GM18519 (cell line): ENCODE results near the gene BUB3.

Source experiments
- ATAC-seq: cut with Tn5 transposase; IDR thresholded peaks from one replicate; pipeline ENCODE4 v1.9.1; 2021; ENCODE audit warnings: mild to moderate bottlenecking, moderate library complexity; ENCODE audit not compliant: unreplicated experiment, low FRiP score

The BUB3 gene

DNA sequence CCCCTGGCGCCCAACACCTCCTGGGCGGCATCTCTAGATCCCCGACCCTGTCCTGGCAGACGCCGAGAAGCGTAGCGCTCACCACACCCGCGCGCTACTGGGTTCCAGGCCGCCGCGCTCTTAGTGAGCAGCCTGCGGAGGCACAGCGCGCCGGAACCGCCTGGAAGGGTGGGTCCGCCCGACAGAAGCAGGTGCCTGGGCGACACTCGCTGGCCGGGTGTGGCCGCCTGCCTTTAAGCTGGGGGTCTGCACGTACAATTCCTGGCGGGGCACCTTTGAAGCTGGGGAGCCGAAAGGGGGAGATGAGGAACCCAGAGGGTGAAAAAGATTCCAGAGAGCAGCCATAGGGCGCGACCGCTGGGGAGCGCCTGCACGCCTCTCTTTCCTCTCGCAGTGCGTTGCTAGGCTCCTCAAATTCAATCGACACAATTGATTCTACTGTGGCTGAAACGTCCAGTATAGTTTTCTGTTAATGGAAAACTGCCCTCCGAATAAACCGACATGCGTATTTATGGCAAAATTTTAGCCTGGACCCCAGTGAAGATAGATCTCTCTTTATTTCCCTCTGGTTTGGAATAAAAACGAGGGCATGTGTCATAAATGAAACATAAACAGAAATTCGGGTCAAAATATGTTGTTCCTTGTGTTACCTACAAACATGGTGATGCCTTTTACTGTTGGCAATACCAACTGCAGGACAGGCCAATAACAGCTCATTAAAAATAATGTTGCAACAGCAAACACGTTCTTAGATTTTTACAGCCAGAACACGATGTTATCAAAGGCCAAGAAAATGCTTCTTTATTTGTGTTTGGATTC is 13.8 kb upstream of the BUB3 start:
- ATAC-seq, result no peak

DNA sequence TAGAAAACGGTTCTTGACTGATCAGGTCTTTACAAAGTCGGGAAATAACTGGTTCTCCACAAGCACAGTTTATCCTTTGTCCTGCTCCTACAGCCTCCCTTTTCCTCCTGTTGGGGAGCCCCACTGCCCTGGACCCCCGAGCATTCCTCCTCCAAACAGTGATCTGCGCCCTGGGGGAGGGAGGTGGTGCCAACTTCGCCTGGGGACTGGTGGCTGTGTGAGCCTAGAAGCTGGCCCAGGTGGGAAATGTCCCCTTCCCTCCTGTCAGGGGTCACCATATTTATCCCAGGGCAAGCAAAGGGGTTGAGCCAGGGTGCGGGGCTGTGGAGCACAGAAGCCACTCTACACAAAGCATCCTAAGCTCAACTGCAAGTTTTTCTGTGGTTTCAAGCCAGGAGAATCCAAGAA is 13.2 kb upstream of the BUB3 start:
- no peak for ATAC-seq

DNA sequence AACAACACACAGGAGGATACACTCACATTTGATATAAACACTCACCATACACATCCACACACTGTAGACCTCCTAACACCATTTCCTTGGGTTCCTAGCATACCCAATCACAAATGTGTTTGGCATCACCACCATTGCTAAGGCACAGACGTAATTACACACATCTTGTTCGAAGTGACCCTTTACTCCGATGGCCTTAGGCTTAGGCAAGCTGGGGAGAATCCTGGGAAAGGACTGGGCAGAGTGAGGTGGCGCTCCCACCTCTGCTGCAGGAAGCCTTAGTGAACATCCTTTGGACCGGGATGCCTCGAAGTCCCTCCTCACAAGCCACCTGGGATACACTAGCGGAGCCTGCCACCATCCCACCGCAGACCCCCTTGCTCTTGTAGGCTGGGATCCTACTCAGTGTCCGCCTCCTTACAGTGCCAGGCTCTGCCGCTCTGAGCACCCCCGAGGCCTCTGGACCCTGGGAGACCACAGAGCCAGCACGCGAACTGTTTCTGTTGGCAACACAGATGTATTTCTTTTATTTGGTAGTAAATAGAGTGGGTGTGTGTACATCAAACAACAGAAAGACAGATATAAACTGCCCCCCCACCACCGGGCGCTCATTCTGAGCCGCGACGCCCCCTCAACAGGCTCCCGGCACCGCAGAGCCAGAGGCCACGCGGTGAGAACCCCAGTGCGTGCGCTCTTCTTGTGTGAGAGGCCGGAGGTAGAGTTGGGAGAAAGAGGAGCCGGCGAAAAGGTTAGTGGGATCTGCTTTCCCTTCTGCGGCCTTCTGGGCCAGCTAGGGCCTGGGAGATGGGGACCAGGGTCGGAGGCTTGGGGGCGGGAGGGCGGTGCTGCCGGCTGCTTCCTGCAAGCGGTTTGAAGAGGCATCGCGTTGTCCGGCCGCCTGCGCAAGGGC is 12.2 kb upstream of the BUB3 start:
- ATAC-seq, result no peak

DNA sequence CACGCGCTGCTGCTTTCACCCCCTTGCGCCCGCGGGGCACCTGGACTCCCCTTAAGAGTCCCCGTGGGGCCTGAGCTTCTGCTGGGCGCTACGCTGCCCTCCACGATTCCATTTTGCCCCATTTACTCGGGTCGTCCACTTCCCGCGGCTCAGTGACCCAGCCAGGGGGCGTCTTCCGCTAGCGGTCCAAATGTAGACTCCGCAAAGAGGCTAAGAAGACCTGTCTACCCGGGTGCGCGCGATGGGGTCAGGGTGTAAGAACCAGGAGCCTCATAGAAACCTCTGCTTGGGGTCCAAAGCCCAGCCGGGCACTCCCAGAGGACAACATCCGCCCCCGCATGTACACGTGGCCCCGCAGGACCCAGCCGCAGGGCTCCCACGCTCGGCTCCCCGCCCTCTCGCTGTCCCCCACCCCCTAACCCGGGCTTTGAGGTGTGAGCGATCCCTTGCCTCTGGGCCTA is 11.5 kb upstream of the BUB3 start:
- no peak for ATAC-seq

DNA sequence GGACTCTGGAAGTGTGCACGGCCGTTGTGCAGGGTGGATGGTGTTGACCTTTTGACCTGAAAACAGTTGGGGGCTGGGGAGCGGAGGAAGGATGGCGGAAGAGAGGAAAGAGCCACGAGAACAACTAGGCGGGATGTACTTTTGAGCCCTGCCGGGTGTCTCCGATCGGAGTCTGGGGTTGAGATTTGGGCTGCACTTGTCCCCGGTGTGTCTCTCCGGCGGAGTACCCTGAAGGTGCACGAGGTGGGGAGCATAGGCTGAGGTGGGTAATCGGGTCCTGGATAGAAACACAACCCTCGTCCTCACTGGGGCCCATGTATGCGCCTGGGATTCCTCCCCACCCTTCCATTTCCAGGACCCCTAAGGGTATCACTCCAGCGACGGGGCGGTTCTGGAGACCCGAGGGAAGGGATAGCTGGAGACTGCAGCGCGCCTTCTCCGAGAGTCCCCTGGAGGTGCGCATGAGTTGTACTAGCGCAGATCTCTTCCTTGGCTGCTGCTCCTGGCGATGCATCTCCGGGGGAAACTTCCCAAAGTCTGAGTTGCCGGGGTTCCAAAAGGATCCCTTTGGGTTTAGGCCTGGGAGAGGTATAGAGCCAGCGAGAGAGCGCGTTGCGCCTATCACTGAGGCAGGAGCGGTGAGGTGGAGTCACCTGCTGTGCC is 10.9 kb upstream of the BUB3 start:
- no peak for ATAC-seq

DNA sequence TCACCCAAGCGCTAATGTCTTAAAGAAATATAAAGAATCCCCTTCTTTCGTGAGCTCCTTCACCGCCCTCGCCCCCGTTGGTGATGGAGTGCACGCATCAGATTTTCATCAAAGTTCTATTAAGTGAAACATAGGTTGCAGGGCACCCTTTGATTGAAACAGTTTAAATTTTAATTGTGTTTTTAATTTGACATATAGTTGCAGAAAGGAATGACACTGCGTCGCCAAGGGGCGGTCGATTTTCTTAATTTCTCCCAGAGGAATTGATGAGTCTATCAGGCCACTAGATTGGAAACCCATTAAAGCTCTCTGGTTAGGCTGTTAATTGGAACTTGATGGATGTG is 10.4 kb upstream of the BUB3 start:
- ATAC-seq, result no peak

DNA sequence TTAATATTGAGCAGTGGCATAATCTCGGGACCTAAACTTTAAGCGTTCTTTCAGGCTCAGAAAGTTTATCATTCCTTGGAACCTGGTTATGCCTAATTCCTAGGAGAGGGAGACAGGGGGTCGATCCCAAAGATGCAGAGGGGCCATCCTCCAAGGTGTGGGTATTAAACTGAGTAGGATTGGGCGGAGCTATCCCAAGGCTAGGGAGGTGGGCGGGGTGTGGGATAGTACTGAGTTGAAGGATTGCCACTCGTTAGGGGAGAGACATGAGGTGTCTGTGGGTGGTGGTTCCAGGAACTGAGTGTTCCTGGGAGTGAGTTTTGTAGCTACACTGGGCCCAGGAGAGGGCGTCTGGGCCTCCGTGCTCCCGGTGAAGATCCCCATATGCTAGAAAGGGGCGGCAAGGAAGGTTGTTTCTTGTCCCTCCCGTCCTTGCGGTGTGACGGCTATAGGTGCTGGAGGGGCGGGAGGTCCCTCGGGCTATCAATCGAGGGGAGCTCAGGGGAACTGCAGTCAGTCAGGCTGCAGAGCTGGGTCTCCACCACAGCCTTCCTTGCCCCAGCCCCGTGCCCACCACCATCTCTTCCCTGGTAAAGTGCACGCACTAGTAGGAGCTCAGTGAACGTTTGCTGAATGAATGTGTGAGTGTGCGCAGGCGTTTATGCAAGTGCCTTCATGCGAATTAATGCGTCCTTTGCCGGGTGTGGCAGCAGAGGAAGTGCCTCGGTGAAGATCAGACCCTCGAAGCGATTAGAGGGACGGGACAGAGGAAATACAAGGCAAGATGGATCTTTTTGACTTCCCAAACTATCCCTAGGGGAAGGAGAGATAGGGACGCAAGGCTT is 9.3 kb upstream of the BUB3 start:
- ATAC-seq, result no peak

DNA sequence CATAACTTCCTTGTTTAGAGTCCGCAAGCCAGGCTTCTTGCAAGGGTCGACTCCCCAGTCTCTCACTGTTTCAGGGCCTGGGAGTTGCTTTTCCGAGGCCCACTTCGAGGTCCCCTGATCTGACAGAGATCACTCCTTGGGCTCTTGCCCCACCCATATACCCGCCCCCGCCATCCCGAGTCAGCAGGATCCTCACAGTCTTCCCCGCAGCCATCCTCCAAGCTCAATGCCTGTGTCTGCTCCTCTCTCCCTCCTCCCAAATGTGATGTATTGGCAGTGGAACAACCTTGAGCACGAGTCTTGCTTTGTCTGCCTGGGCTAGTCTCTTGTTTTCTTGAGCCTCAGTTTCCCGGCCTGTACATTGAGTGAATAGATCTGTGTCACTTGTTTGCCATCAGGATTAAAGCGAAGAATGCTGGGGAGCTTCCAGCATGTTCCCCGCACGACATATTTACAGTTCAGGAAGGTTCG is 8.6 kb upstream of the BUB3 start:
- no peak for ATAC-seq

DNA sequence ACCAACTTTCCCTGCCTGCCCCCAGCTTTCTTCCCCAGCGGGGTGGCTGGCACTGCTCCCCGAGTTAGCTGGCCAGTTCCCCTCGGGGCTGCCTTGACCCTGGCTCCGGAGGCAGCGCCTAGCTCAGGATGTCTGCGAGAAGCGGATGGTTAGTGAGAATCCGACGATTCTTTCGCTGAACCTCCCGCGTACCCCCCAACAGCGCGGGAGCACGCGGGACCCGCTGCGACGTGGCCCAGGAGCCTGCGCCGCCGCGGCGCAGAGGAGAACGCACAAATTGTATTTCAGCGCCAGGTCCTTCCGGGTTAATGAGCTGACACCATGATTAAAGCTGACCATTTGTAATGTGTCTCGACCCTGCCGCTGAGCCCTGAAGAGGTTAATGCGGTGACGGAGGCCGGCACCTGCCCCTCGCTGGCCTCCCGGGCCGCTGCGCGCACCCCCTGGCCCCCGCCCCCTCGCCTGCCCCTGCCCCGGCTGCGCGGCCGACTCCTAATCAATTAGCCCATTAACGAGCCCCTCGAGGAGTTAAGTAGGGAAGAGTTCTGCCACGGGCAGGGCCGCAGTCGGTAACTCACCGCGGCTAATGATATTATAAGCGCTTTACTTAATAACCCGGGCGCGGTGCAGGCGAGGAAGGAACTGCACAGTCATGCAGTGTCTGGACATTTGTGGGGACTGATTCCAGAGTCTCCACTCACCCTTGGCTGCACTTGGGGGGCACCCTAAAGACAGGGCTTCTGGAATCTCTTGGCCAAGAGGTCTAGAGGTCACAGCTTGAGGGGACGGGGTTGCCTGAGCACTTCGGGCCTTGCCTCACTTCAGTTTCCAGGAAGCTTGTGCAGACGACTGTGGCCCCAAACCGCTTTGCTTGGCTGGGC is 7.9 kb upstream of the BUB3 start:
- no peak for ATAC-seq

DNA sequence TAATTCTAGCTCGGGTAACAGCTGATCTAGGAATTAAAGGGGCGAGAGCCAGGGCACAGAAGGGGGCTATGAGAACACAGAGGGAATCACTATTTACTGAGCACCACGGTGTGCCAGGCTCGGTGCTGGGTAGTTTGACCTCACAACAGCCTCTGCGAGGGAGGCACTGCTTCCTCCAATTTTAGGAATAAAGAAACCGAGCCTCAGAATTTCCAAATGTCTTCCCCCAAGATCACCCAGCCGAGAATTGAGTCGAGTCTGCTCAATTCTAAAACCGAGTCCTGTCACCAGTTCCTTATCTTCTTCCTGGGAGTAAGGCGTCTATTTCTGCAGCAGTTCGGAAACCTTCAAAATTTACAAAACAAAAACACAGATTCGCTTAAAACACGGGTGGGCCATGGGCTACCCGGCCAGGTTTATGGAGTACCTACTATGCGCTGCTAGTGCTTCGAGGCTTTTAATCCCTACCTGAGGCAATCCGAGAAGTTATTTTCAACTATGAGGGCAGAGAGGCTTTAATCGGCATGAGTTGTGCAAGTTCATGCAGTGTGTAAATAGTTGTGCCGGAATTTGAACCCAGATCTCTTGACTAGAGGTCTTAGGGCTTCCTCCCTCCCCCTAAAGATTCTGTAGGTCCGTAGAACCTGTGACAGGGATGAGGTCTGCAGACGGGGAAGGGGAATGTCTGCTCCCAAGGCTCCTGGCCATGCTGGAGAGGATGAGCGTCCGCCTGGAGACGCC is 7.1 kb upstream of the BUB3 start:
- ATAC-seq, result no peak

DNA sequence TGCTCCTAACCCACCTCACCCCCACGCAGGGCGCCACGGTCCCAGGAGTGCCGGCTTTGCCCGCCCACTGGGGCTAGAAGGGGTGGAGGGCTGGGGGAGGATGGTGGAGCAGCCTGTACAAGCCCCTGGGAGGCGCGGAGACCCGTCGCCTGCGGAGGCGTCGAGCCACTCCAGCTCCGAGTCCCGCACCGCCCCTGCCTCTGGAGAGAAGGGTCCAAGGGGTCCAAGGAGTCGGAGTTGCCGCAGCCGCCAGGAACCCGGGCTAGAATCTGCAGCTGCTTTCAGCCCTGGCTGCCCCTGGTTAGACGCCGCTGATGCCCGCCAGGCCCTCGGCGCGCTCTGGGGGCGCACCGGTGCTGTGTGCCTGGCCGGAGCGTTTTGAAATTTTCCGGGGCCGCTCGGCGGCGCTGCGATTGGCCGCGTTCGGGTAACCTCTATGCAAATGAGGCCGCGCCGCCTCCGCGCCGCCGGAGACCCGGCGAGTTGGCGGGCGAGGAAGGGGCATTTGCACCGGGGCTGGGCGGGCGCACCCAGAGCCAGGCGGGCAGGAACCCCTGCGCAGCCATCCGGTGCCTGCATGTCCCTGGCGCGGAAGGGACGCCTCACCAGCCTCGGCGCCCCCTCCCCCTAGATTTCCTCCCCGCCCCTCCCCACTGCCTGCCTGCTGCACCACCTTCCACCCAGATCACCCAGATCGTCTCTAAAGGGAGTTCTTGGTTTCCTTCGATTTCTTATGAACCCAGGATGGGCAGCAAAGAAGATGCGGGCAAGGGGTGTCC is 6.4 kb upstream of the BUB3 start, which contains the start of gene HMX2:
TSS of gene HMX2 (plus strand) at position 502 of the 779 bp plus-strand sequence. CDS start at position 745, 243 bp downstream.
- no peak for ATAC-seq

DNA sequence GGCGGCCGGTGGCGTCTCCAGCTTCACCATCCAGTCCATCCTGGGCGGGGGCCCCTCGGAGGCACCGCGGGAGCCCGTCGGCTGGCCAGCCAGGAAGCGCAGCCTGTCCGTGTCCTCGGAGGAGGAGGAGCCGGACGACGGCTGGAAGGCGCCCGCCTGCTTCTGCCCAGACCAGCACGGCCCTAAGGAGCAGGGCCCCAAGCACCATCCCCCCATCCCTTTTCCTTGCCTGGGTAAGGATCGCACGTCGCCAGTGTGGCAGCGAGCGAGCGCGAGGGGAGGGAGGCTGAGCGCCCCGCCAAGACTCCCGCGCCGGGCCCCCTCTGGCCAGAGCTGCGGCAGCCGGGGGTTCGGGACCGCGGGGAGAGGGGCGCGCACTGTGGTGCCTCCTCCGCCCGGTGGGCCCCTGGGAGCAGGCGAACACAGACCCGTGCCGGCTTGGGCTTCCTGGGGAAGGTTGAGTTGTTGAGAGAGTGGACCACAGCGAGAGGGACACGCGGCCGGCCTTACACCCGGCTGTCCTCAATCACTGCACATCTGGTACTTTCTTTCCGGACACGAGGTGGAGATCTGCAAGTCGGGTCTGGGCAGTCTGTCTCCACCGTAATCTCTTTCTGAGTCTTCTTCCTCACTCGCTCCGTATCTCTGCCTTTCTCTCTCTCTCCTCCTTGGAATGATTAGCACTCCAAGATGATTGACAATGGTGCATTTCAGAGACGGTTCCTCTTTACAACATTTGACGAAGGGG is 5.6 kb upstream of the BUB3 start:
- no peak for ATAC-seq

DNA sequence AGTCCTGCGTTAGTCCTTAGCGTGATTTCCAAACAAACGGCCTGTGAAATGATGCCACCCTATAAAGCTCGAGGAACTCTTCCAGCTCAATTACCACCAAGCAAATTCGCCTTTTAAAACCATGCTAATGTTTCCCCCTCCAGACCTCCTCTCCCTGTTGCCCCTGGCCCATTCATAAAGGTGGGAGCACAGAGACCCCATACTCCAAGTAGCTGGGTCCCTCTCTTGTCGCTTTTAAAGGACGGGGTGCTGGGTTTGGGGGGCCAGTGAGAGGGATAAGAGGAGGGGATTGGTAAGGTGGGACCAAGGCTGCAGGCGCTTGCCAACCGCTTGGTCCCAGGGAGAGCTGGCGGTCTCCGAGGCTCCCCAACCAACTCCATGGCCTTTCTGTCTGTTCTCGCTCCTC is 5.0 kb upstream of the BUB3 start:
- ATAC-seq, result no peak

DNA sequence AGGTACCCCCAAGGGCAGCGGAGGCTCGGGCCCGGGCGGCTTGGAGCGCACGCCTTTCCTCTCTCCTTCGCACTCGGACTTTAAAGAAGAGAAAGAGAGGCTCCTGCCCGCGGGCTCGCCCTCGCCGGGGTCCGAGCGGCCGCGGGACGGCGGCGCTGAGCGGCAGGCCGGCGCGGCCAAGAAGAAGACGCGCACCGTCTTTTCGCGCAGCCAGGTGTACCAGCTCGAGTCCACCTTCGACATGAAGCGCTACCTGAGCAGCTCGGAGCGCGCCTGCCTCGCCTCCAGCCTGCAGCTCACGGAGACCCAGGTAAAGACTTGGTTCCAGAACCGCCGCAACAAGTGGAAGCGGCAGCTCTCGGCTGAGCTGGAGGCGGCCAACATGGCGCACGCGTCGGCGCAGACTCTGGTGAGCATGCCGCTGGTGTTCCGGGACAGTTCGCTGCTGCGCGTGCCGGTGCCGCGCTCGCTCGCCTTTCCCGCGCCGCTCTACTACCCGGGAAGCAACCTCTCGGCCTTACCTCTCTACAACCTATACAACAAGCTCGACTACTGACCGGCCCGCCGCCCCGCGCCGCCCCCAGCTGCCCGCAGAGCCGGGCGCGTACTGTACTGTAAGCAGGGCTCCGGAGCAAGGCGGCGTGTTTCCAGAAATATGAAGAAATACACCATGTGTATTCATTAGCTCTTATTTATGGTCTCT is 4.5 kb upstream of the BUB3 start:
- no peak for ATAC-seq

DNA sequence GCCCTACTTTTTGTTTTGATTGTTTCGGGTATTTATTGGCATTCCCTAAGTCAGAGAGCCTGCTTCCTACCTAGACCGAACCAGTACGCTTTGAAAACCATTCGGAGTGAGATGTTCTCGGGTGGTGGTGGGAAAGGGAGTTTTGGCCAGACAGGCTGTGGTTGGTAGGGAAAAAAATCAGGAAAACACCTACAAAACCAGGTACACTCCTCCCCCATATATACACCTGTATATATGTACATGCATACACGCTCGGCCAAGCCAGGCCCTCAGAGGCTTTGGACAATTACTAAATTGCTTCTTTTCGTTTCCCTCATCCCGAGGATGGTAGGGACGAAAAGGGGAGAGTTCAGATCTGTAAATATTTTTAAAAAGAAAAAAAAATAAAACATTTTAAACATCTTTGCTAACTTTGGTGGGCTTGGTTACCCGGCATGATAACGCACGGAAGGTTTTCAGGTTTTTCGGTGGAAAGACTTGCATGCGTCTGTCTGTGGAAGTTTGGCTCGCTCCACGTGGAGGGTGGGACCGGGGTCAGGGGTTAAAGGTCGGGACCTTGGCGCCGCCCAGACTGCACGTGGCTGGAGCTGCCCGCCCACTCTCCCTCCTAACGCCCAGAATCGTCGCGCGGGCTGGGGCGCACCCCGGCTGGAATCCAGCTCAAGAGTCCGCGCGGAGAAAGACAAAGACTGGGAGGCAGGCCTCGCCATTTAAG is 3.8 kb upstream of the BUB3 start:
- no peak for ATAC-seq
